ENCODE results near the gene PRKAR1B. TPM values are rescaled to one million over a fixed set of nuclear protein-coding genes. Genes with fewer than 3 reads are reported as not detected.

Gene PRKAR1B
- polyA plus RNA-seq, 1 of the 3 experiments (the other 2 are of a cell fraction): 63.7 TPM

DNA sequence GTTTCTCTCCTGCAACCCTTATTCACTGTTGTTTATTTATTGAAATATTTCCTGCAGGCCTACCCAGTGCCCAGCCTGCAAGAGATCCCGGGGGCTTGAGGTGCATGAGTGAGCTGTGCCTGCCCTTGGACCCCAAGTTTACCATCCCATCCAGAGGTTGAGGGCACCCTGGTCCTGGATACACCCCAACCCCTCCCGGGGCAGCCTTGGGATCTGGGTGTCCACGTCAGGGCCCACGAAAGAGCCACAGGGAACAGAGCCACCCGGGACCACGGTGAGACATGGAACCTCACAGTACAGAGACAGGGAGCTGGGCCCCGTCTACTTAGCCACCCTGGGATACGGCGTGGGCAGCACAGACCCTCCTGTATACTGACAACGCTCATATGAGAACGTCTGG, 178.7 kb downstream of the PRKAR1B start:
- Histone ChIP-seq H3K9ac (no peak overlapping the region), H3K36me3 (replicated peaks in 1 of 2; ENCODE audit: control insufficient read depth in 1 of 2, insufficient read depth in 2 of 2, low read length in 1 of 2) (peaks cover 0 to 9% of the 10 kb centered on the region in 2 experiments), H2AFZ (ENCODE audit: low read depth) (no peak overlapping the region), H3K79me2 (ENCODE audit: insufficient read depth) (no peaks in the 10 kb centered on the region), H3K4me1 (ENCODE audit: control insufficient read depth in 1 of 2, insufficient read depth in 2 of 2, low read depth in 1 of 2, low read length in 1 of 2) (no peaks in the 10 kb centered on the region), H3K27me3 (ENCODE audit: insufficient read depth) (no peaks in the 10 kb centered on the region), H3K4me3 (ENCODE audit: low read depth in 2 of 2, low read length in 1 of 2) (no peak overlapping the region), H3K9me3 (no peaks in the 10 kb centered on the region), H3K4me2 (no peak overlapping the region), H3K9me2 (no peaks in the 10 kb centered on the region), H3K27ac (ENCODE audit: low read depth in 2 of 2, low read length in 1 of 2) (no peak overlapping the region), H4K20me1 (ENCODE audit: insufficient read depth) (no peaks in the 10 kb centered on the region), H3F3A (replicated peaks; ENCODE audit: insufficient read depth) (peaks cover 7% of the 10 kb centered on the region)
- TF ChIP-seq YY1 (IDR thresholded peaks at IDR 0.05; ENCODE audit: low read depth): no peak
- TF ChIP-seq RAD21 (IDR thresholded peaks at IDR 0.05; ENCODE audit: low read length): no peak
- TF ChIP-seq NRF1 (IDR thresholded peaks at IDR 0.05; ENCODE audit: low read depth, low read length): no peak
- no peak for TF ChIP-seq CHD2 (IDR thresholded peaks at IDR 0.05; ENCODE audit: low read length, partially characterized antibody)
- TF ChIP-seq MXI1 (IDR thresholded peaks at IDR 0.05; ENCODE audit: low read depth, low read length): no peak
- no peak for TF ChIP-seq RXRA (IDR thresholded peaks at IDR 0.05; ENCODE audit: borderline replicate concordance, low read depth)
- no peak for TF ChIP-seq FOXJ3 (CRISPR knock-in tag; IDR thresholded peaks at IDR 0.05)
- no peak for TF ChIP-seq POLR2AphosphoS5 (IDR thresholded peaks at IDR 0.05; ENCODE audit: low read depth, low read length)
- TF ChIP-seq, protein P1, sequence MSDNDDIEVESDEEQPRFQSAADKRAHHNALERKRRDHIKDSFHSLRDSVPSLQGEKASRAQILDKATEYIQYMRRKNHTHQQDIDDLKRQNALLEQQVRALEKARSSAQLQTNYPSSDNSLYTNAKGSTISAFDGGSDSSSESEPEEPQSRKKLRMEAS (IDR thresholded peaks at IDR 0.05; ENCODE audit: low read depth): no peak
- TF ChIP-seq, protein P2, sequence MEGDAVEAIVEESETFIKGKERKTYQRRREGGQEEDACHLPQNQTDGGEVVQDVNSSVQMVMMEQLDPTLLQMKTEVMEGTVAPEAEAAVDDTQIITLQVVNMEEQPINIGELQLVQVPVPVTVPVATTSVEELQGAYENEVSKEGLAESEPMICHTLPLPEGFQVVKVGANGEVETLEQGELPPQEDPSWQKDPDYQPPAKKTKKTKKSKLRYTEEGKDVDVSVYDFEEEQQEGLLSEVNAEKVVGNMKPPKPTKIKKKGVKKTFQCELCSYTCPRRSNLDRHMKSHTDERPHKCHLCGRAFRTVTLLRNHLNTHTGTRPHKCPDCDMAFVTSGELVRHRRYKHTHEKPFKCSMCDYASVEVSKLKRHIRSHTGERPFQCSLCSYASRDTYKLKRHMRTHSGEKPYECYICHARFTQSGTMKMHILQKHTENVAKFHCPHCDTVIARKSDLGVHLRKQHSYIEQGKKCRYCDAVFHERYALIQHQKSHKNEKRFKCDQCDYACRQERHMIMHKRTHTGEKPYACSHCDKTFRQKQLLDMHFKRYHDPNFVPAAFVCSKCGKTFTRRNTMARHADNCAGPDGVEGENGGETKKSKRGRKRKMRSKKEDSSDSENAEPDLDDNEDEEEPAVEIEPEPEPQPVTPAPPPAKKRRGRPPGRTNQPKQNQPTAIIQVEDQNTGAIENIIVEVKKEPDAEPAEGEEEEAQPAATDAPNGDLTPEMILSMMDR (IDR thresholded peaks at IDR 0.05): no peak
- no peak for TF ChIP-seq TEAD4 (IDR thresholded peaks at IDR 0.05; ENCODE audit: borderline replicate concordance, insufficient read depth)
- TF ChIP-seq, protein P3, sequence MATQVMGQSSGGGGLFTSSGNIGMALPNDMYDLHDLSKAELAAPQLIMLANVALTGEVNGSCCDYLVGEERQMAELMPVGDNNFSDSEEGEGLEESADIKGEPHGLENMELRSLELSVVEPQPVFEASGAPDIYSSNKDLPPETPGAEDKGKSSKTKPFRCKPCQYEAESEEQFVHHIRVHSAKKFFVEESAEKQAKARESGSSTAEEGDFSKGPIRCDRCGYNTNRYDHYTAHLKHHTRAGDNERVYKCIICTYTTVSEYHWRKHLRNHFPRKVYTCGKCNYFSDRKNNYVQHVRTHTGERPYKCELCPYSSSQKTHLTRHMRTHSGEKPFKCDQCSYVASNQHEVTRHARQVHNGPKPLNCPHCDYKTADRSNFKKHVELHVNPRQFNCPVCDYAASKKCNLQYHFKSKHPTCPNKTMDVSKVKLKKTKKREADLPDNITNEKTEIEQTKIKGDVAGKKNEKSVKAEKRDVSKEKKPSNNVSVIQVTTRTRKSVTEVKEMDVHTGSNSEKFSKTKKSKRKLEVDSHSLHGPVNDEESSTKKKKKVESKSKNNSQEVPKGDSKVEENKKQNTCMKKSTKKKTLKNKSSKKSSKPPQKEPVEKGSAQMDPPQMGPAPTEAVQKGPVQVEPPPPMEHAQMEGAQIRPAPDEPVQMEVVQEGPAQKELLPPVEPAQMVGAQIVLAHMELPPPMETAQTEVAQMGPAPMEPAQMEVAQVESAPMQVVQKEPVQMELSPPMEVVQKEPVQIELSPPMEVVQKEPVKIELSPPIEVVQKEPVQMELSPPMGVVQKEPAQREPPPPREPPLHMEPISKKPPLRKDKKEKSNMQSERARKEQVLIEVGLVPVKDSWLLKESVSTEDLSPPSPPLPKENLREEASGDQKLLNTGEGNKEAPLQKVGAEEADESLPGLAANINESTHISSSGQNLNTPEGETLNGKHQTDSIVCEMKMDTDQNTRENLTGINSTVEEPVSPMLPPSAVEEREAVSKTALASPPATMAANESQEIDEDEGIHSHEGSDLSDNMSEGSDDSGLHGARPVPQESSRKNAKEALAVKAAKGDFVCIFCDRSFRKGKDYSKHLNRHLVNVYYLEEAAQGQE (IDR thresholded peaks at IDR 0.05; ENCODE audit: low read depth, low read length): no peak
- no peak for TF ChIP-seq FOXM1 (IDR thresholded peaks at IDR 0.05; ENCODE audit: low read depth)
- no peak for TF ChIP-seq FOSL2 (IDR thresholded peaks at IDR 0.05; ENCODE audit: borderline replicate concordance, low read depth)
- CTCF ChIA-PET: no interaction called here
- WGBS (ENCODE audit: low lambda C conversion rate): 94% methylated on average over 10 of the region's 11 CpGs
- DNase-seq: no peak
- POLR2A ChIA-PET: no interaction called here
